ENCODE data around the gene SLC8A1. TPM values are rescaled to one million over a fixed set of nuclear protein-coding genes. Genes with fewer than 3 reads are reported as not detected.

The SLC8A1 gene
- total RNA-seq, 2 donors from 2014 or later, result 0.66 to 7.8 TPM

DNA sequence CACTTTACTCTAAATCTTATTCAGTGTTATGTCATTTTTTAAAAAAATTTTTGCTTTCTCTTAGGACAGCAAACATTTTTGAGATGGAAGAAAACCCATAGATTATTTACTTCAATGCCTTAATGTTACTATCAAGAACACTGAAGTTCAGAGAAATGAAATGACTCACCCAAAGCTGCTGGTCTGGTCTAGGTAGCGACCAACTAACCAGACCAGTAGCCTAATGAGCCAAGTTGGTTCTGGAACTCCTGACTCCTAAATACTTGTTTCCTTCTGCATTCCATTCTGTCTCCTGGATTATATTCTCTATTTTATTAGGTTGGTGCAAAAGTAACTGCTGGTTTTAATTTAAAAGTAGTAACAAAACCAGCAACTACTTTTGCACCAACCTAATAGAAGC, 35.4 kb downstream of the SLC8A1 start:
- Histone ChIP-seq H3K4me3 (no peak overlapping the region), H3K36me3 (replicated peaks in 1 of 2; ENCODE audit: insufficient read depth in 1 of 2, low read depth in 2 of 2) (no peaks in the 10 kb centered on the region), H3K4me1 (no peaks in the 10 kb centered on the region), H3K27ac (no peak overlapping the region), H3K27me3 (no peaks in the 10 kb centered on the region), H3K9me3 (no peaks in the 10 kb centered on the region)
- WGBS, 2 donors, result 75 to 90% methylated on average over 1 of the region's 1 CpG
- ATAC-seq, result no peak
- intact Hi-C loops (cut with DNase I), result no loop called here
- TF ChIP-seq, protein P1, sequence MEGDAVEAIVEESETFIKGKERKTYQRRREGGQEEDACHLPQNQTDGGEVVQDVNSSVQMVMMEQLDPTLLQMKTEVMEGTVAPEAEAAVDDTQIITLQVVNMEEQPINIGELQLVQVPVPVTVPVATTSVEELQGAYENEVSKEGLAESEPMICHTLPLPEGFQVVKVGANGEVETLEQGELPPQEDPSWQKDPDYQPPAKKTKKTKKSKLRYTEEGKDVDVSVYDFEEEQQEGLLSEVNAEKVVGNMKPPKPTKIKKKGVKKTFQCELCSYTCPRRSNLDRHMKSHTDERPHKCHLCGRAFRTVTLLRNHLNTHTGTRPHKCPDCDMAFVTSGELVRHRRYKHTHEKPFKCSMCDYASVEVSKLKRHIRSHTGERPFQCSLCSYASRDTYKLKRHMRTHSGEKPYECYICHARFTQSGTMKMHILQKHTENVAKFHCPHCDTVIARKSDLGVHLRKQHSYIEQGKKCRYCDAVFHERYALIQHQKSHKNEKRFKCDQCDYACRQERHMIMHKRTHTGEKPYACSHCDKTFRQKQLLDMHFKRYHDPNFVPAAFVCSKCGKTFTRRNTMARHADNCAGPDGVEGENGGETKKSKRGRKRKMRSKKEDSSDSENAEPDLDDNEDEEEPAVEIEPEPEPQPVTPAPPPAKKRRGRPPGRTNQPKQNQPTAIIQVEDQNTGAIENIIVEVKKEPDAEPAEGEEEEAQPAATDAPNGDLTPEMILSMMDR (IDR thresholded peaks at IDR 0.05), result no peak
- no peak for TF ChIP-seq POLR2A (IDR thresholded peaks at IDR 0.05)
- no peak for DNase-seq

DNA sequence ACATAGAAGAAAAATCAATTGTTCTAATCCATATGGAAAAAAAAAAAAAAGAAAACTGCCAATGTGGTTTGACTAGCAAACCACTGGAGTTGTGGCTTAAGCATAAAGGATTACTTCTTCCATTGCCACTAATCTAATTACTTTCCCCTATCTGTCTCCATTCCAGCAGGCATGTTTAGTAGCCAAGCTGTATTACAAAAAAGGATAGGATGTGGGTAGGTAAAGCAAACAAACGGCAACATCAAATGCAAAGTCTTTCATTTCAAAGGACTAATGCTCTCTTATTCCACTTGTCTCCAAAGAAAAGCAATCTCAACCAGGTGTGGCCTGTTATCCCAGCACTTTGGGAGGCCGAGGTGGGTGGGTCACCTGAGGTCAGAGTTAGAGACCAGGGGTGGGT, 36.5 kb downstream of the SLC8A1 start:
- TF ChIP-seq, protein P1 (IDR thresholded peaks at IDR 0.05), result no peak
- no peak for TF ChIP-seq POLR2A (IDR thresholded peaks at IDR 0.05)
- DNase-seq (no peak), ATAC-seq (no peak)
- Histone ChIP-seq H3K4me3 (no peak overlapping the region), H3K36me3 (replicated peaks in 1 of 2; ENCODE audit: insufficient read depth in 1 of 2, low read depth in 2 of 2) (no peaks in the 10 kb centered on the region), H3K27me3 (no peaks in the 10 kb centered on the region), H3K9me3 (no peaks in the 10 kb centered on the region), H3K27ac (no peak overlapping the region), H3K4me1 (no peaks in the 10 kb centered on the region)
- WGBS, 2 donors, result 59 to 94% methylated on average over 2 of the region's 2 CpGs
- intact Hi-C loops (cut with DNase I), result no loop called here

DNA sequence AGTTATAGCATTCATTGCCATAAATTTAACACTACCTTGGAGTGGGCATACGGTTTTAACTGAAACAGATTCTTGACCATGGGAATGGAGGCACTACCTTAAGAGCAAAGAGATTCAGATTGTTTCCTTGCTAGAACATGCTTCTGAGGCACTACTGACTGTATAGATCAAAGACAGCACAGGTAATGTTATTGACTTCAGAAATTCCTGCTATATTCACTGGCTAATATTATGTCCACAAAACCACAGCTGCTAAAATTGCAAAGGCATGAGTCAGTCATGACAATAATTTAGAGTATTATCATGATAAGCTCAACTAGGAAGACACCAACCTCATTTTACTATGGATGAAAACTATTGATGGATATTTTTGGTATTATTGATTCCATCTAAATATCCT, 39.4 kb downstream of the SLC8A1 start:
- H3K4me1 ChIP-seq, result no peaks in the 10 kb centered on the region
- WGBS, 2 donors, result 43 to 62% methylated on average over 1 of the region's 1 CpG
- intact Hi-C loops (cut with DNase I), result no loop called here

DNA sequence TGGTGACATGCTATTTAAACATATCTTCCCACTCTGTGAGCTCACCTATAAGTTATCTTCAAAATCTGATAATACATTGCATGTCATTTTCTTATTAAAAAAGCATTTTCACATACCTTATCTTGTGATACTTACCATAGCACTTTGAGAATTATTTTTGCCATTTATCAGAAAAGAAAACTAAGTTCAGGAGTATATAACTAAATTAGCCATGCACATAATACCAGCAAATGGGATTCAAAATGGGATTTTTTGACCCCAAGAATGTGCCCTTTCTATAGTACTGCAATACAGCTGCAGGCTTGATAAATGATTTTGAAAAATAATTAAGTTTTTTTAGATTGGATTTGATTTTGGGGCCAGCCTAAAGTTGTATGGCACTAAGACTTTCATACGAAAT, 41.2 kb downstream of the SLC8A1 start:
- 56 to 60% methylated on average over 1 of the region's 1 CpG for WGBS, 2 donors
- Histone ChIP-seq H3K27ac (no peak overlapping the region), H3K4me1 (no peaks in the 10 kb centered on the region), H3K36me3 (replicated peaks in 1 of 2; ENCODE audit: insufficient read depth in 1 of 2, low read depth in 2 of 2) (no peaks in the 10 kb centered on the region), H3K27me3 (no peaks in the 10 kb centered on the region), H3K4me3 (no peak overlapping the region), H3K9me3 (no peaks in the 10 kb centered on the region)
- no peak for ATAC-seq
- no peak for TF ChIP-seq POLR2A (IDR thresholded peaks at IDR 0.05)
- TF ChIP-seq, protein P1 (IDR thresholded peaks at IDR 0.05), result no peak
- intact Hi-C loops (cut with DNase I), result no loop called here
- no peak for DNase-seq

More for the DNA sequence above, 39.4 kb downstream of the SLC8A1 start:
- ATAC-seq, result no peak
- no peaks in the 10 kb centered on the region for H3K27me3 ChIP-seq
- no peak for TF ChIP-seq POLR2A (IDR thresholded peaks at IDR 0.05)
- TF ChIP-seq, protein P1 (IDR thresholded peaks at IDR 0.05), result no peak
- DNase-seq, result no peak
- H3K4me3 ChIP-seq, result no peak overlapping the region
- H3K36me3 ChIP-seq (replicated peaks in 1 of 2; ENCODE audit: insufficient read depth in 1 of 2, low read depth in 2 of 2), result no peaks in the 10 kb centered on the region
- H3K27ac ChIP-seq, result no peak overlapping the region
- H3K9me3 ChIP-seq, result no peaks in the 10 kb centered on the region

DNA sequence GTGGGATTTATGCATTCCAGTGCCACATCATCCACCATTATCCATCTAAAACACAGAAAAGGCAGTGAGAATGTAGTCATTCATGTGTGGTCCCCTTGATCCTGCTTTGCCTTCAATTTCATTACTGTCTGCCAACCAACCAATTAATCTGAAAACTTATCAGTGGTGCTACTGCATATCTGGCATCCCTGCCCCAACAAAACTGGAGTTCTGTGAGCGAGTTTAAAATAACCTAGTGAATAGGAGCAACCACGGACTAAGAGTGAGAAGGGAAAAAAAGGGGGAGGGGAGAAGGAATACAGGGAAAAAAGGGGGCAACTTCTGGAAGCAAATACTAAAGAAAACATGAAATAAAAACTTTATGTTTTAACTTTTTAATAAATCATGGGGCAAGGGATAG, 42.2 kb downstream of the SLC8A1 start:
- no peaks in the 10 kb centered on the region for H3K9me3 ChIP-seq
- no peaks in the 10 kb centered on the region for H3K4me1 ChIP-seq
- DNase-seq, result no peak
- intact Hi-C loops (cut with DNase I), result no loop called here
- ATAC-seq, result no peak
- no peaks in the 10 kb centered on the region for H3K36me3 ChIP-seq (replicated peaks in 1 of 2; ENCODE audit: insufficient read depth in 1 of 2, low read depth in 2 of 2)
- TF ChIP-seq, protein P1 (IDR thresholded peaks at IDR 0.05), result no peak
- TF ChIP-seq POLR2A (IDR thresholded peaks at IDR 0.05), result no peak
- no peak overlapping the region for H3K27ac ChIP-seq
- no peaks in the 10 kb centered on the region for H3K27me3 ChIP-seq
- H3K4me3 ChIP-seq, result no peak overlapping the region
- 42 to 62% methylated on average over 2 of the region's 2 CpGs for WGBS, 2 donors
